ENCODE measurements around the gene TEX35.

- TF ChIP-seq EZH2phosphoT487 (IDR thresholded peaks at IDR 0.05; ENCODE audit: insufficient read depth, low read depth), result no peak
- TF ChIP-seq EZH2 (IDR thresholded peaks at IDR 0.05; ENCODE audit: insufficient read depth, poor library complexity, severe bottlenecking), result no peak
Observed at GRCh38 chr1:178495158-178495557, 17.8 kb upstream of the TEX35 start.

All from GM23248 (cell line).